GM12872 (cell line): ENCODE data around the gene MRPL53.

Experiments
- CTCF ChIP-seq: IDR thresholded peaks from 3 replicates; pipeline ENCODE4 v1.5.1; 2011; ENCODE audit warnings: low read depth, mild to moderate bottlenecking, low read length, moderate library complexity; ENCODE audit not compliant: insufficient read depth

MRPL53 gene

GRCh38 chr2:74472086-74472944 lies at the start of gene MRPL53:
Gene MRPL53, minus strand, starts transcription at chr2:74472680. Its CDS starts 20 bp downstream, at chr2:74472660.
- no peak for TF ChIP-seq CTCF

- no peak for TF ChIP-seq CTCF
These were observed 44.2 kb upstream of the MRPL53 start for GRCh38 chr2:74516650-74517049.

GRCh38 chr2:74515981-74516633 lies 43.6 kb upstream of the MRPL53 start:
- TF ChIP-seq CTCF, result no peak

GRCh38 chr2:74515271-74515980 lies 42.9 kb upstream of the MRPL53 start:
- TF ChIP-seq CTCF, result no peak

- no peak for TF ChIP-seq CTCF
These were observed 42.1 kb upstream of the MRPL53 start, which contains the start of gene TLX2 for GRCh38 chr2:74514368-74515270. Gene TLX2, plus strand, starts transcription at chr2:74514450. Its CDS starts 357 bp downstream, at chr2:74514807.

- TF ChIP-seq CTCF, result no peak
These were observed 41.3 kb upstream of the MRPL53 start for GRCh38 chr2:74513605-74514367.
